ENCODE data around the gene SHTN1.
A peak's percentile ranks its signal among the peaks of the same experiment; 100 is the strongest.

SHTN1 gene

DNA sequence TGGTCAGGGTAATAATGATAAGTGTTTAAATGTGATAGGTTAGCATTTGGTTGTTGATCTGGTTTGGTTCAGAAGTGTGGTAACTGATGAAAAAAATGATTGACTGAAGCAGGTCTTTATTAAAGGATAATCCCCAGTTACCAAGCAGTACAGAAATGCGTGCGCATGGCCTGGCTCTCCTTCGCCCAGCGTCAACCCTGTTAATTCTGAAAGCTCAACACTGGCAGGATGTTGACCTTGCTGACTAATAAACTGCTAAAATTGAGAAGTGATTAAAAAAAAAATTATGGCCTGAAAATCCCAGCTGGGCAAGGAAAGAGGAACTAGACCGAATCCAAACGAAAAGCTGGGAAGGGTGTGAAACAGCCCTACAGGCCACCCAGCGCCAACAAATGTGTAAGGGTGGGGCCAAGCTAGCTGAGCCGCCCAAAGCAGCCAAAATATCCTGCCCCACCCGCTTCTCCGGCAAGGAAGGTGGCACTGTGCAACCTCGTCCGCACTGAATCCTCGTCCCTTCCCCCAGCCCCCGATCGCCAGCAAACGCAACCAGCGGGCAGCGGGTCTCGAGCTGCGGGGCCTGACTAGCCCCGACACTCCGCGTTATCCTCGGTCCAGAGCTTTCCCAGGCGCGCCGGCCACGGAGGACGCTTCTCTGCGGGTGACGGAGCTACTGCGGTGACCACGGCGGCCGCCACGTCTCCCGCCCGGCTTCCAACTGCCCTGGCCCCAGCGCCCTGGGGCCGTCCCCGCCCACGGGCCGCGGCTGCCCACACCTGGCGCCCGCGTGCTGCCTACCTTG is 561 bp downstream of the SHTN1 start:
- TF ChIP-seq, protein P1, sequence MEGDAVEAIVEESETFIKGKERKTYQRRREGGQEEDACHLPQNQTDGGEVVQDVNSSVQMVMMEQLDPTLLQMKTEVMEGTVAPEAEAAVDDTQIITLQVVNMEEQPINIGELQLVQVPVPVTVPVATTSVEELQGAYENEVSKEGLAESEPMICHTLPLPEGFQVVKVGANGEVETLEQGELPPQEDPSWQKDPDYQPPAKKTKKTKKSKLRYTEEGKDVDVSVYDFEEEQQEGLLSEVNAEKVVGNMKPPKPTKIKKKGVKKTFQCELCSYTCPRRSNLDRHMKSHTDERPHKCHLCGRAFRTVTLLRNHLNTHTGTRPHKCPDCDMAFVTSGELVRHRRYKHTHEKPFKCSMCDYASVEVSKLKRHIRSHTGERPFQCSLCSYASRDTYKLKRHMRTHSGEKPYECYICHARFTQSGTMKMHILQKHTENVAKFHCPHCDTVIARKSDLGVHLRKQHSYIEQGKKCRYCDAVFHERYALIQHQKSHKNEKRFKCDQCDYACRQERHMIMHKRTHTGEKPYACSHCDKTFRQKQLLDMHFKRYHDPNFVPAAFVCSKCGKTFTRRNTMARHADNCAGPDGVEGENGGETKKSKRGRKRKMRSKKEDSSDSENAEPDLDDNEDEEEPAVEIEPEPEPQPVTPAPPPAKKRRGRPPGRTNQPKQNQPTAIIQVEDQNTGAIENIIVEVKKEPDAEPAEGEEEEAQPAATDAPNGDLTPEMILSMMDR (IDR thresholded peaks at IDR 0.05; ENCODE audit: low read depth, low read length) = no peak
- H3K4me3 ChIP-seq (ENCODE audit: low read depth, low read length) = peak overlapping the region; percentile 81

DNA sequence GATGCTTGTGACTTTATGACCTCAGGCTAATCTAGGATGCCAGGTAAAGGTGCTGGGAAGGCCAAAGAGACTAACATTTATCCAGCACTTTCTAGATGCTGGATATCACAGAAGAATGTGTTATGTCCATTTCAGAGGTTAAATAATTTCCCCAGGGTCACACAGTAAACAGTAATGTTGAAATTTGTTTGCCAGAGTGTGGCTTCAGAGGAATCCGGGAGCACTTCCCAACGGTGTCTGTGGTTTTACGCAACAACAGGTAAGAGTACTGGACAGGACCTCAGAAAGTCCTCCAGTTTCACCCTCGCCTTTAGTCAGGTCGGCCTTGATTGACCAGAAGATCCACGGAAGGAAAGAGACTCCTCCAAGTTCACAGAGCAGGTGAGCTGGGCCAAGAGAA is 1.7 kb downstream of the SHTN1 start:
- TF ChIP-seq, protein P1 (IDR thresholded peaks at IDR 0.05; ENCODE audit: low read depth, low read length) = no peak
- H3K4me3 ChIP-seq (ENCODE audit: low read depth, low read length) = no peak overlapping the region

DNA sequence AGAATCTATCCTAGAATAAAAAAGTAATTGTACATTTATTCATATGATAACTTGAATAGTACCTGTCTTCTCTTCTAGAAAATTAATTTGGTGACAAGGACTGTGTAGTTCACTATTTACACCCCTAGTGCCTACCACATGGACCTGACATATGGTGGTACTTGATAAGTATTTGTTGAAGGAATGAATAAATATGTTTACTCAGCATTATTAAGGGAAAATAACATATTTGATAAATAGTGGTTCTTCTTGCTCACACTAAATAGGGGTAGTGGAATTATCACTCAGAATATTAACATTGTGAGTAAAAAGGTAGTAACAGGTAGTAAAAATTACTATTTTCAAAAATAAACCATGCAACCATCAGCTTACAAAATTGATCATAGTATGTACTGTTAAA is 2.8 kb downstream of the SHTN1 start:
- TF ChIP-seq, protein P1 (IDR thresholded peaks at IDR 0.05; ENCODE audit: low read depth, low read length) = no peak

DNA sequence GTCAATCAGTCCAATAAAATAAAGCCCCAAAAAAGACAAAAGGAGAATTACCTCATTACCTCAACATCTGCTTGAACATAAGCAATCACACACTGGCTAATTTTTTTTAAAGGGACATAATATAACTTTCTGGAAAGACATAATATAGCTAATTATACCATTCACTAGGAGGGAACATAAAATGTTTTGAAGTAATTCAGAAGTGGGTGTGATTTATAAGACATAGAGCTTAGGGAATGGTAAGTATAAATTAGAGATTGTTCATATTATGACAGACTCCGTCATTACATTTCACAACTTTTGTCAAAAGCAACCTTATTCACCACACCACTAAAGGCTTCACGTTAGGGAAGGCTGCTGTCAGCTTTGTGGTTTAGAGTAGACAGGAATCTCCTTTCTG is 3.8 kb downstream of the SHTN1 start:
- TF ChIP-seq, protein P1 (IDR thresholded peaks at IDR 0.05; ENCODE audit: low read depth, low read length) = no peak
- no peak overlapping the region for H3K4me3 ChIP-seq (ENCODE audit: low read depth, low read length)

More for the DNA sequence above, 2.8 kb downstream of the SHTN1 start:
- H3K4me3 ChIP-seq (ENCODE audit: low read depth, low read length) = no peak overlapping the region

DNA sequence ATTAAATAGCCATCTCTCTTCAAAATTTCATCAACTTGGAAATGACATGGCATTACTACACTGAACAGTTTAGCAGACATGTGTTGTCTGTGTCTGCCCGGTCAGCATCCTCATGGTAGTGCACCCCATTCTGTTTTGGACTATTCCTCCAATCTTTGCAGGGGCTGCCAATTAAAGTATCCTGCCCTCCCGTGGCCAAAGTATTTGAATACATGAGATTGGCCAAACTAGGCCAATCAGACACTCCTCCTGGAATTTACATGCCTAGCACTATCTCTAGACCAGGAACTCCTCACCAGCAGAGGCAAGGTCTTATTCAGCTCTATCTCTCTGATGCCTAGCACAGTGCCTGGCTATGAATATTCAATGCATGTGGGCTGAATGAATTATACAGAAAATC is 4.4 kb downstream of the SHTN1 start:
- TF ChIP-seq, protein P1 (IDR thresholded peaks at IDR 0.05; ENCODE audit: low read depth, low read length) = no peak
- no peak overlapping the region for H3K4me3 ChIP-seq (ENCODE audit: low read depth, low read length)

DNA sequence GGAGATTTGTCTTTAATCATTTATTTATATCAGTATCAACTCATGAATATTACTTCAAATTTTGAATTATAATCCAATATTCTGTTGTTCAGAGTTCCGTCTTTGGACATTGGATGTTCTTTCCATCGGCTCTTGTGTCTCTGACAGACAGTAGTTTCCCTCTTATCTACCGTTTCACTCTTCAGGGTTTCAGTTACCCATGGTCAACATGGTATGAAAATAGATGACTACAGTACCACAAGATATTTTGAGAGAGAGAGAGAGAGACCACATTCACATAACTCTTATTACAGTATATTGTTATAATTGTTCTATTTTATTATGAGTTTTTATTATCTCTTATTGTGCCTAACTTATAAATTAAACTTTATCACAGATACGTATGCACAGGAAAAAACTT is 6.8 kb downstream of the SHTN1 start:
- H3K4me3 ChIP-seq (ENCODE audit: low read depth, low read length) = no peak overlapping the region
- TF ChIP-seq, protein P1 (IDR thresholded peaks at IDR 0.05; ENCODE audit: low read depth, low read length) = no peak

DNA sequence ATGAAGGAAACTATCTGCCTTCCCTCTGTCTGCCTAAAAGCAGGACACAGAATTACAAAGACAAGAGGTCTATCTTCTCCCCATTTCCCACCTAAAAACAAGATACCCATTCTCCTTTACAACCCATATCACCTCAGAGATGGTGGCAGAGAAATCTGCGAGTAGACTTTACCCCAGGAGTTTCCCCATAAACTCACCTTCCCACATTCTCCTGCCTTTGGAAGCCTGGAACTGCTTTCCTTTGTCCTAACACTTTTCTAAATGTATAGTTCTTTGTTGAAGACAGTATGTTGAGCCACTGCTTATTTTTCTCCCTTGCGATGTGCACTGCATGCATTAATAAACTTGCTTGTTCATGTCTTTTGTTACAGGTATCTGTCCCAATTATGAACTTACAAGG is 8.0 kb downstream of the SHTN1 start:
- TF ChIP-seq, protein P1 (IDR thresholded peaks at IDR 0.05; ENCODE audit: low read depth, low read length) = no peak
- H3K4me3 ChIP-seq (ENCODE audit: low read depth, low read length) = no peak overlapping the region
